Hepatic stellate cell (primary cell): ENCODE measurements around the gene NUP107.
"Not testable (repeated sequence)": the region's sequence is repeated elsewhere in the genome, so short reads cannot be mapped to it uniquely, and the experiment has no call there.

ENCODE experiments used
- DNase-seq: peaks from one replicate; pipeline ENCODE4 v3.0.0; 2011; ENCODE audit warnings: low spot score

The NUP107 gene

GRCh38 chr12:68686595-68687521 lies at the start of gene NUP107:
NUP107 (plus strand) TSS chr12:68686978; CDS start chr12:68687066, 88 bp downstream.
- peak; percentile 97 for DNase-seq

GRCh38 chr12:68637439-68637838 lies 49.3 kb upstream of the NUP107 start:
- not testable (repeated sequence) for DNase-seq

GRCh38 chr12:68638171-68638570 lies 48.6 kb upstream of the NUP107 start:
- no peak for DNase-seq

- DNase-seq: no peak
These were observed 47.9 kb upstream of the NUP107 start for GRCh38 chr12:68638721-68639395.

- no peak for DNase-seq
These were observed 47.4 kb upstream of the NUP107 start for GRCh38 chr12:68639396-68639767.

- DNase-seq: no peak
These were observed 45.6 kb upstream of the NUP107 start for GRCh38 chr12:68641138-68641537.

GRCh38 chr12:68646484-68646883 lies 40.3 kb upstream of the NUP107 start:
- DNase-seq: no peak

GRCh38 chr12:68647507-68647906 lies 39.3 kb upstream of the NUP107 start:
- DNase-seq: no peak

- no peak for DNase-seq
These were observed 38.6 kb upstream of the NUP107 start for GRCh38 chr12:68648179-68648578.

- DNase-seq: no peak
These were observed 21.7 kb upstream of the NUP107 start for GRCh38 chr12:68665016-68665569.

GRCh38 chr12:68667291-68667690 lies 19.5 kb upstream of the NUP107 start:
- no peak for DNase-seq

- DNase-seq: no peak
These were observed 18.9 kb upstream of the NUP107 start for GRCh38 chr12:68667896-68668295.

GRCh38 chr12:68671179-68671578 lies 15.6 kb upstream of the NUP107 start:
- no peak for DNase-seq

GRCh38 chr12:68673788-68674187 lies 13.0 kb upstream of the NUP107 start:
- no peak for DNase-seq

- no peak for DNase-seq
These were observed 12.4 kb upstream of the NUP107 start for GRCh38 chr12:68674376-68674775.

- no peak for DNase-seq
These were observed 11.5 kb upstream of the NUP107 start for GRCh38 chr12:68675101-68675842.

- not testable (repeated sequence) for DNase-seq
These were observed 9.9 kb upstream of the NUP107 start for GRCh38 chr12:68676854-68677253.

- no peak for DNase-seq
These were observed 550 bp upstream of the NUP107 start for GRCh38 chr12:68686262-68686594.

- DNase-seq: no peak
These were observed 8.7 kb downstream of the NUP107 start for GRCh38 chr12:68695454-68695853.

GRCh38 chr12:68699486-68699885 lies 12.7 kb downstream of the NUP107 start:
- DNase-seq: no peak

- no peak for DNase-seq
These were observed 41.0 kb downstream of the NUP107 start for GRCh38 chr12:68727776-68728175.

GRCh38 chr12:68733661-68734071 lies 46.9 kb downstream of the NUP107 start:
- DNase-seq: no peak
